Activated CD4-positive, alpha-beta T cell treated with anti-CD3 and anti-CD28 coated beads, Interleukin-2, amount 10 ng/mL, durations not matched to agents 7 days and 5 days (primary cell): ENCODE measurements around the gene PRRT1. TPM values are rescaled to one million over a fixed set of nuclear protein-coding genes. Genes with fewer than 3 reads are reported as not detected.
"Not testable (repeated sequence)": the region's sequence is repeated elsewhere in the genome, so short reads cannot be mapped to it uniquely, and the experiment has no call there.

Experiments used
- CTCF ChIA-PET: fragments of 350-600 bp; sonication (Branson Sonifier 250); formaldehyde crosslinking; loops from one replicate; lab custom pipeline; 2021; ENCODE audit warnings: antibody characterized with exemption; lab: Charles Lee
- POLR2A ChIA-PET: fragments of 350-600 bp; sonication (Branson Sonifier 250); formaldehyde crosslinking; loops from one replicate; lab custom pipeline; 2021; ENCODE audit warnings: antibody characterized with exemption; lab: Charles Lee
- DNase-seq: peaks from one replicate; pipeline ENCODE4 v3.0.0-alpha.2; 2020
- H3K27ac Mint-ChIP-seq: one replicate; pipeline ENCODE4 v1.8.0; 2021; ENCODE audit warnings: mild to moderate bottlenecking, moderate library complexity, mixed read lengths
- H3K27me3 Mint-ChIP-seq: one replicate; pipeline ENCODE4 v1.8.0; 2021; ENCODE audit warnings: mixed read lengths
- H3K36me3 Mint-ChIP-seq: one replicate; pipeline ENCODE4 v1.8.0; 2021; ENCODE audit warnings: low read depth, mixed read lengths
- H3K4me1 Mint-ChIP-seq: one replicate; pipeline ENCODE4 v1.8.0; 2021; ENCODE audit warnings: mixed read lengths
- H3K4me3 Mint-ChIP-seq: one replicate; pipeline ENCODE4 v1.8.0; 2021; ENCODE audit warnings: mild to moderate bottlenecking, moderate library complexity, mixed read lengths
- H3K9me3 Mint-ChIP-seq: one replicate; pipeline ENCODE4 v1.8.0; 2021; ENCODE audit warnings: mixed read lengths
- total RNA-seq, 2 experiments: library from RNA; stranded (reverse); gene quantifications; one replicate each; pipeline ENCODE4 v1.2.3, GENCODE V29; 2021

The PRRT1 gene
- under 1 TPM; 0.17 to 0.23 TPM for total RNA-seq

- peaks cover 3% of the 10 kb centered on the region for H3K9me3 Mint-ChIP-seq
- ChIA-PET POLR2A (no interaction called here), CTCF (interaction anchor here (0.5 to 1.2 kb wide), 5 partner anchors 12 to 243 kb away, joined by 3 to 4 read pairs (median 3); partner anchors contain the start of gene EGFL8)
- no peak for DNase-seq
- H3K4me3 Mint-ChIP-seq: no peak within 1 kb of the TSS
- peaks cover 51% of the 10 kb centered on the region for H3K4me1 Mint-ChIP-seq
- no peak within 1 kb of the TSS for H3K27ac Mint-ChIP-seq
- peaks cover 44% of the 10 kb centered on the region for H3K27me3 Mint-ChIP-seq
- peaks cover 3% of the 10 kb centered on the region for H3K36me3 Mint-ChIP-seq
Observed at GRCh38 chr6:32151863-32152768, at the start of gene PRRT1. PRRT1 (minus strand) TSS chr6:32151939; CDS start chr6:32151827, 112 bp downstream.

- DNase-seq: no peak
- Mint-ChIP-seq H3K36me3 (no peaks in the 10 kb centered on the region), H3K27ac (peak overlapping the region; percentile 57), H3K9me3 (no peaks in the 10 kb centered on the region), H3K27me3 (peaks cover 8% of the 10 kb centered on the region), H3K4me3 (no peak overlapping the region), H3K4me1 (peaks cover 5% of the 10 kb centered on the region)
- POLR2A ChIA-PET: interaction anchor here (0.7 kb wide), 1 partner anchor 504 kb away, joined by 3 read pairs; no protein-coding TSS in a partner anchor
- CTCF ChIA-PET: no interaction called here
Observed at GRCh38 chr6:32200711-32201475, 49.2 kb upstream of the PRRT1 start.

- no peak for DNase-seq
- Mint-ChIP-seq H3K27ac (no peak overlapping the region), H3K4me3 (no peak overlapping the region), H3K36me3 (no peaks in the 10 kb centered on the region), H3K27me3 (peaks cover 1% of the 10 kb centered on the region), H3K4me1 (peaks cover 21% of the 10 kb centered on the region), H3K9me3 (no peaks in the 10 kb centered on the region)
- CTCF ChIA-PET: no interaction called here
- POLR2A ChIA-PET: no interaction called here
Observed at GRCh38 chr6:32198866-32199265, 47.1 kb upstream of the PRRT1 start.

- no peak for DNase-seq
- CTCF ChIA-PET: interaction anchor here (0.6 to 1.2 kb wide), 2 partner anchors 18 to 69 kb away, joined by 3 to 4 read pairs; partner anchors contain the start of gene FKBPL
- Mint-ChIP-seq H3K36me3 (no peaks in the 10 kb centered on the region), H3K4me1 (peaks cover 27% of the 10 kb centered on the region), H3K27me3 (no peaks in the 10 kb centered on the region), H3K4me3 (no peak overlapping the region), H3K9me3 (no peaks in the 10 kb centered on the region), H3K27ac (peak overlapping the region; percentile 57)
- POLR2A ChIA-PET: no interaction called here
Observed at GRCh38 chr6:32198345-32198696, 46.6 kb upstream of the PRRT1 start.

GRCh38 chr6:32196682-32197616 lies 45.2 kb upstream of the PRRT1 start:
- H3K27ac Mint-ChIP-seq: peak overlapping the region; percentile 99
- peaks cover 4% of the 10 kb centered on the region for H3K36me3 Mint-ChIP-seq
- no peak for DNase-seq
- H3K9me3 Mint-ChIP-seq: no peaks in the 10 kb centered on the region
- no peaks in the 10 kb centered on the region for H3K27me3 Mint-ChIP-seq
- CTCF ChIA-PET: interaction anchor here (1.0 to 1.2 kb wide), 2 partner anchors 9 to 67 kb away, joined by 4 to 5 read pairs; partner anchors contain the start of gene FKBPL
- H3K4me3 Mint-ChIP-seq: peak overlapping the region; percentile 91
- POLR2A ChIA-PET: no interaction called here
- peaks cover 31% of the 10 kb centered on the region for H3K4me1 Mint-ChIP-seq

GRCh38 chr6:32195902-32196681 lies 44.4 kb upstream of the PRRT1 start:
- H3K9me3 Mint-ChIP-seq: no peaks in the 10 kb centered on the region
- H3K4me1 Mint-ChIP-seq: peaks cover 31% of the 10 kb centered on the region
- ChIA-PET CTCF (interaction anchor here (0.7 to 1.5 kb wide), 11 partner anchors 9 to 93 kb away, joined by 3 to 10 read pairs (median 4); partner anchors contain the start of genes ATF6B and FKBPL), POLR2A (interaction anchor here (0.8 kb wide), 2 partner anchors 68 to 648 kb away, joined by 3 to 4 read pairs; partner anchors contain the start of genes ATF6B and PSMB8)
- H3K27me3 Mint-ChIP-seq: no peaks in the 10 kb centered on the region
- H3K27ac Mint-ChIP-seq: peak overlapping the region; percentile 99
- peak; percentile 64 for DNase-seq
- peak overlapping the region; percentile 91 for H3K4me3 Mint-ChIP-seq
- peaks cover 12% of the 10 kb centered on the region for H3K36me3 Mint-ChIP-seq

- CTCF ChIA-PET: interaction anchor here (0.7 to 1.5 kb wide), 11 partner anchors 9 to 92 kb away, joined by 3 to 10 read pairs (median 4); partner anchors contain the start of genes ATF6B and FKBPL
Observed at GRCh38 chr6:32195652-32195901, 43.8 kb upstream of the PRRT1 start.

GRCh38 chr6:32194825-32195651 lies 43.3 kb upstream of the PRRT1 start:
- Mint-ChIP-seq H3K27me3 (no peaks in the 10 kb centered on the region), H3K27ac (peak overlapping the region; percentile 99), H3K4me1 (peaks cover 31% of the 10 kb centered on the region), H3K4me3 (peak overlapping the region; percentile 91), H3K9me3 (no peaks in the 10 kb centered on the region), H3K36me3 (peaks cover 21% of the 10 kb centered on the region)
- DNase-seq: peak; percentile 53
- POLR2A ChIA-PET: interaction anchor here (0.8 kb wide), 1 partner anchor 649 kb away, joined by 3 read pairs; the partner anchor contains the start of gene PSMB8
- CTCF ChIA-PET: interaction anchor here (0.7 to 1.5 kb wide), 11 partner anchors 8 to 92 kb away, joined by 3 to 10 read pairs (median 4); partner anchors contain the start of genes ATF6B and FKBPL

More at GRCh38 chr6:32195652-32195901, 43.8 kb upstream of the PRRT1 start:
- POLR2A ChIA-PET: interaction anchor here (0.8 kb wide), 2 partner anchors 68 to 649 kb away, joined by 3 to 4 read pairs; partner anchors contain the start of genes ATF6B and PSMB8
- Mint-ChIP-seq H3K9me3 (no peaks in the 10 kb centered on the region), H3K4me1 (peaks cover 31% of the 10 kb centered on the region), H3K27me3 (no peaks in the 10 kb centered on the region), H3K4me3 (peak overlapping the region; percentile 91), H3K27ac (peak overlapping the region; percentile 99), H3K36me3 (peaks cover 15% of the 10 kb centered on the region)
- DNase-seq: peak; percentile 100

GRCh38 chr6:32194388-32194787 lies 42.6 kb upstream of the PRRT1 start:
- no peaks in the 10 kb centered on the region for H3K9me3 Mint-ChIP-seq
- no peaks in the 10 kb centered on the region for H3K27me3 Mint-ChIP-seq
- peak overlapping the region; percentile 99 for H3K27ac Mint-ChIP-seq
- peak overlapping the region; percentile 91 for H3K4me3 Mint-ChIP-seq
- DNase-seq: no peak
- POLR2A ChIA-PET: no interaction called here
- peaks cover 31% of the 10 kb centered on the region for H3K4me1 Mint-ChIP-seq
- CTCF ChIA-PET: no interaction called here
- peaks cover 22% of the 10 kb centered on the region for H3K36me3 Mint-ChIP-seq

GRCh38 chr6:32193096-32193495 lies 41.4 kb upstream of the PRRT1 start:
- H3K4me1 Mint-ChIP-seq: peaks cover 43% of the 10 kb centered on the region

More at GRCh38 chr6:32193096-32193495, 41.4 kb upstream of the PRRT1 start:
- peak overlapping the region; percentile 97 for H3K27ac Mint-ChIP-seq
- H3K4me3 Mint-ChIP-seq: peak overlapping the region; percentile 100
- H3K9me3 Mint-ChIP-seq, H3K27me3 Mint-ChIP-seq, DNase-seq: not testable (repeated sequence)
- CTCF ChIA-PET: interaction anchor here (0.6 to 1.2 kb wide), 3 partner anchors 14 to 1543 kb away, joined by 4 to 6 read pairs (median 5); no protein-coding TSS in a partner anchor
- POLR2A ChIA-PET: interaction anchor here (1.0 kb wide), 1 partner anchor 64 kb away, joined by 3 read pairs; no protein-coding TSS in a partner anchor
- peaks cover 33% of the 10 kb centered on the region for H3K36me3 Mint-ChIP-seq
